Neutrophil (primary cell): ENCODE results near the gene MCTP1.

Source experiments
- H3K27ac ChIP-seq: fragments of 200-600 bp; sonication (generic); 2 replicates; pipeline ENCODE4 v1.5.1; 2016; ENCODE audit warnings: mild to moderate bottlenecking, moderate library complexity
- H3K27me3 ChIP-seq: fragments of 200-600 bp; sonication (generic); 2 replicates; pipeline ENCODE4 v1.6.0; 2016; ENCODE audit warnings: mild to moderate bottlenecking
- H3K36me3 ChIP-seq: fragments of 200-600 bp; sonication (generic); 2 replicates; pipeline ENCODE4 v1.5.1; 2017
- H3K4me1 ChIP-seq, 2 experiments: fragments of 200-600 bp in 1 of 2; sonication (generic) in 1 of 2; 1 replicate in 1 of 2; 2 replicates in 1 of 2; pipeline versions ENCODE4 v1.5.1 to v1.6.1; 2013 to 2016; ENCODE audit warnings: low read depth in 1 of 2, low read length in 1 of 2, mild to moderate bottlenecking in 1 of 2, moderate library complexity in 1 of 2; ENCODE audit not compliant: control insufficient read depth in 1 of 2, insufficient read depth in 1 of 2
- H3K4me3 ChIP-seq, 2 experiments: fragments of 200-600 bp in 1 of 2; sonication (generic) in 1 of 2; 1 replicate in 1 of 2; 2 replicates in 1 of 2; pipeline ENCODE4 v1.5.1; 2013 to 2016; ENCODE audit warnings: low read depth in 1 of 2, low read length in 1 of 2, mild to moderate bottlenecking in 1 of 2, moderate library complexity in 1 of 2
- H3K9me3 ChIP-seq: fragments of 200-600 bp; sonication (generic); 2 replicates; pipeline ENCODE4 v1.5.1; 2016
- CTCF ChIP-seq: fragments of 200-600 bp; sonication (generic); IDR thresholded peaks from 2 replicates; pipeline ENCODE4 v1.5.1; 2016; ENCODE audit warnings: antibody characterized with exemption

Gene MCTP1

GRCh38 chr5:95044096-95044495 lies 240.8 kb downstream of the MCTP1 start:
- Histone ChIP-seq H3K27me3 (no peaks in the 10 kb centered on the region), H3K27ac (peak overlapping the region; percentile 62), H3K4me1 (peaks cover 45 to 66% of the 10 kb centered on the region in 2 experiments), H3K9me3 (no peaks in the 10 kb centered on the region), H3K36me3 (no peaks in the 10 kb centered on the region), H3K4me3 (no peak overlapping the region)
- no peak for TF ChIP-seq CTCF

DNA sequence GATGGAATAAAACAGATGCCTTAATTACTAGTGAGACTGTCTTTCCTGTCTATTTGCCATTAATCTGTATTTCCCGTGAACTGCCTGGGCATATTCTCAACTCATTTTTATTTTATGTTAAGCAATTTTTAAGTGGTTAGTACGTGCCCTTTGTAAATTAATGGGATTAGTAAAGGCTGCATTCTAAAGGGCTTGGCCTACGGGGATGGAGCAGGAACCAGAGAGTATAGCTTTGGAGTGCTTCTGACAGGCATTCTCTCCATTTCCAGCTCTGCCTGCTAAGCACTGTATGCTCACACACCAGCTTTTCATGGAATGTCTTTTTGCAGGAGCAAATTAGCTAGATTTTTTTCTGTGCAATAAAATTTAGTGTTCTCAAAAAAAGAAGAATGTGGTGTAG lies 241.2 kb downstream of the MCTP1 start:
- peaks cover 40 to 62% of the 10 kb centered on the region in 2 experiments for H3K4me1 ChIP-seq
- TF ChIP-seq CTCF: no peak
- peak overlapping the region; percentile 62 for H3K27ac ChIP-seq
- no peak overlapping the region for H3K4me3 ChIP-seq
- H3K36me3 ChIP-seq: no peaks in the 10 kb centered on the region
- H3K9me3 ChIP-seq: no peaks in the 10 kb centered on the region
- no peaks in the 10 kb centered on the region for H3K27me3 ChIP-seq

DNA sequence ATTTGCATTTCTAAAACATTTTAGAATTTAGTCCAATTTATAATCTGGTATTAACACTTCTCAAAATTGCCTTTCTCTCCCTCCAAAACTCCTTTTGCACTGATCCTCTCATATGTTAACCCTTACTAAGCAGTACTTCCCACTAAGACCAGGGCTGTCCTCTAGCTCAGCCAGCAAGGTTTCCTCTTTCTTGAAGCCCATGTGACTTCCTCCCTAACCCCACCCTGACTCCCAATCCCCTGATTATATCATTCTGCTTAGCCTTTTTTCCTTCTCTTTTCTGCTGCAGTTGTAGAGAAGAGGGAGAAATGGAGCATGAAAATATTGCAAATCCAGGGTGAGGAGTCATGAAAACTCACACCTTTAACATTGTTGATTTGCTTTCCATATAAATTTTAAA lies 241.7 kb downstream of the MCTP1 start:
- peak overlapping the region; percentile 62 for H3K27ac ChIP-seq
- no peak overlapping the region for H3K4me3 ChIP-seq
- no peaks in the 10 kb centered on the region for H3K9me3 ChIP-seq
- TF ChIP-seq CTCF: no peak
- H3K4me1 ChIP-seq: peaks cover 36 to 57% of the 10 kb centered on the region in 2 experiments
- H3K27me3 ChIP-seq: no peaks in the 10 kb centered on the region
- no peaks in the 10 kb centered on the region for H3K36me3 ChIP-seq

- no peaks in the 10 kb centered on the region for H3K27me3 ChIP-seq
- H3K4me3 ChIP-seq: no peak overlapping the region
- no peak overlapping the region for H3K27ac ChIP-seq
- no peaks in the 10 kb centered on the region for H3K36me3 ChIP-seq
- TF ChIP-seq CTCF: no peak
- peaks cover 26 to 48% of the 10 kb centered on the region in 2 experiments for H3K4me1 ChIP-seq
- H3K9me3 ChIP-seq: no peaks in the 10 kb centered on the region
These were observed 242.9 kb downstream of the MCTP1 start for GRCh38 chr5:95042037-95042436.

- H3K27ac ChIP-seq: peak overlapping the region; percentile 18
These were observed 248.8 kb downstream of the MCTP1 start for GRCh38 chr5:95035891-95036685.

More at GRCh38 chr5:95035891-95036685, 248.8 kb downstream of the MCTP1 start:
- Histone ChIP-seq H3K4me1 (peaks cover 0 to 31% of the 10 kb centered on the region in 2 experiments), H3K9me3 (no peaks in the 10 kb centered on the region), H3K36me3 (no peaks in the 10 kb centered on the region), H3K4me3 (no peak overlapping the region), H3K27me3 (no peaks in the 10 kb centered on the region)
- no peak for TF ChIP-seq CTCF
